ENCODE measurements around the gene ZNF319. TPM values are rescaled to one million over a fixed set of nuclear protein-coding genes. Genes with fewer than 3 reads are reported as not detected.

ZNF319 gene
- polyA plus RNA-seq, 3 donors: 1.9 to 11.5 (median 4.7) TPM

GRCh38 chr16:58029410-58029809 lies 28.9 kb upstream of the ZNF319 start:
- Histone ChIP-seq H3K36me3 (replicated peaks in 1 of 2; ENCODE audit: control insufficient read depth in 1 of 2, insufficient read depth in 2 of 2, low read length in 2 of 2) (no peaks in the 10 kb centered on the region), H3K4me3 (replicated peaks in 1 of 3; ENCODE audit: low read depth in 2 of 3, low read length in 3 of 3) (no peak overlapping the region), H3K79me2 (ENCODE audit: insufficient read depth, low read length) (no peaks in the 10 kb centered on the region), H4K20me1 (ENCODE audit: insufficient read depth, low read length) (no peaks in the 10 kb centered on the region), H3K27ac (ENCODE audit: low read depth in 1 of 2, low read length in 2 of 2) (no peak overlapping the region), H3K4me1 (ENCODE audit: control insufficient read depth in 1 of 2, insufficient read depth in 2 of 2, low read length in 2 of 2) (peaks cover 18 to 29% of the 10 kb centered on the region in 2 donors), H2AFZ (ENCODE audit: insufficient read depth, low read depth, low read length, poor library complexity, severe bottlenecking) (no peak overlapping the region), H3K27me3 (ENCODE audit: control insufficient read depth in 2 of 2, insufficient read depth in 2 of 2, low read length in 2 of 2) (peaks cover 19 to 39% of the 10 kb centered on the region in 2 donors), H3K9ac (ENCODE audit: insufficient read depth, low read length, poor library complexity, severe bottlenecking) (no peak overlapping the region), H3K4me2 (replicated peaks; ENCODE audit: extremely low read depth, low read length, poor library complexity, severe bottlenecking) (no peak overlapping the region), H3K9me3 (replicated peaks in 1 of 2; ENCODE audit: control insufficient read depth in 1 of 2, insufficient read depth in 1 of 2, low read length in 2 of 2) (no peaks in the 10 kb centered on the region)
- peaks cover 10% of the 10 kb centered on the region for H3K4me1 Mint-ChIP-seq
- no peaks in the 10 kb centered on the region for H3K36me3 Mint-ChIP-seq
- peak overlapping the region in 1 of 7 donors; percentile 9 for H3K27ac Mint-ChIP-seq
- TF ChIP-seq CTCF (IDR thresholded peaks at IDR 0.05): no peak
- intact Hi-C loops (cut with micrococcal nuclease): no loop called here
- 77% methylated on average over 2 of the region's 2 CpGs for WGBS (ENCODE audit: insufficient coverage)
- H3K27me3 Mint-ChIP-seq (ENCODE audit: low read depth in 3 of 3): peaks cover 31 to 45% (median 32%) of the 10 kb centered on the region in 3 donors
- H3K9me3 Mint-ChIP-seq: peaks cover 0 to 8% (median 3%) of the 10 kb centered on the region in 7 donors
- DNase-seq: no peak
- H3K4me3 Mint-ChIP-seq: peak overlapping the region in 1 of 2 donors; percentile 36

GRCh38 chr16:58028541-58029070 lies 28.1 kb upstream of the ZNF319 start:
- H3K27me3 Mint-ChIP-seq (ENCODE audit: low read depth in 3 of 3): peaks cover 39 to 53% (median 40%) of the 10 kb centered on the region in 3 donors
- H4K20me1 ChIP-seq (ENCODE audit: insufficient read depth, low read length): no peaks in the 10 kb centered on the region
- peaks cover 0 to 11% (median 3%) of the 10 kb centered on the region in 7 donors for H3K9me3 Mint-ChIP-seq
- WGBS (ENCODE audit: insufficient coverage): 43% methylated on average over 6 of the region's 6 CpGs
- H3K27ac ChIP-seq (ENCODE audit: low read depth in 1 of 2, low read length in 2 of 2): no peak overlapping the region
- H3K79me2 ChIP-seq (ENCODE audit: insufficient read depth, low read length): no peaks in the 10 kb centered on the region
- peaks cover 18 to 29% of the 10 kb centered on the region in 2 donors for H3K4me1 ChIP-seq (ENCODE audit: control insufficient read depth in 1 of 2, insufficient read depth in 2 of 2, low read length in 2 of 2)
- no peak overlapping the region for H3K27ac Mint-ChIP-seq
- intact Hi-C loops (cut with micrococcal nuclease): no loop called here
- H3K36me3 ChIP-seq (replicated peaks in 1 of 2; ENCODE audit: control insufficient read depth in 1 of 2, insufficient read depth in 2 of 2, low read length in 2 of 2): no peaks in the 10 kb centered on the region
- no peak for DNase-seq
- H3K9ac ChIP-seq (ENCODE audit: insufficient read depth, low read length, poor library complexity, severe bottlenecking): no peak overlapping the region
- no peak overlapping the region for H2AFZ ChIP-seq (ENCODE audit: insufficient read depth, low read depth, low read length, poor library complexity, severe bottlenecking)
- H3K4me3 ChIP-seq (replicated peaks in 1 of 3; ENCODE audit: low read depth in 2 of 3, low read length in 3 of 3): no peak overlapping the region
- peaks cover 11% of the 10 kb centered on the region for H3K4me1 Mint-ChIP-seq
- TF ChIP-seq CTCF (IDR thresholded peaks at IDR 0.05): no peak
- H3K4me2 ChIP-seq (replicated peaks; ENCODE audit: extremely low read depth, low read length, poor library complexity, severe bottlenecking): no peak overlapping the region
- H3K36me3 Mint-ChIP-seq: no peaks in the 10 kb centered on the region
- H3K9me3 ChIP-seq (replicated peaks in 1 of 2; ENCODE audit: control insufficient read depth in 1 of 2, insufficient read depth in 1 of 2, low read length in 2 of 2): no peaks in the 10 kb centered on the region
- peak overlapping the region in 1 of 2 donors; percentile 47 for H3K4me3 Mint-ChIP-seq
- peaks cover 20 to 47% of the 10 kb centered on the region in 2 donors for H3K27me3 ChIP-seq (ENCODE audit: control insufficient read depth in 2 of 2, insufficient read depth in 2 of 2, low read length in 2 of 2)

All from CD14-positive monocyte (primary cell).